ENCODE data around the gene COL25A1.

Gene COL25A1

DNA sequence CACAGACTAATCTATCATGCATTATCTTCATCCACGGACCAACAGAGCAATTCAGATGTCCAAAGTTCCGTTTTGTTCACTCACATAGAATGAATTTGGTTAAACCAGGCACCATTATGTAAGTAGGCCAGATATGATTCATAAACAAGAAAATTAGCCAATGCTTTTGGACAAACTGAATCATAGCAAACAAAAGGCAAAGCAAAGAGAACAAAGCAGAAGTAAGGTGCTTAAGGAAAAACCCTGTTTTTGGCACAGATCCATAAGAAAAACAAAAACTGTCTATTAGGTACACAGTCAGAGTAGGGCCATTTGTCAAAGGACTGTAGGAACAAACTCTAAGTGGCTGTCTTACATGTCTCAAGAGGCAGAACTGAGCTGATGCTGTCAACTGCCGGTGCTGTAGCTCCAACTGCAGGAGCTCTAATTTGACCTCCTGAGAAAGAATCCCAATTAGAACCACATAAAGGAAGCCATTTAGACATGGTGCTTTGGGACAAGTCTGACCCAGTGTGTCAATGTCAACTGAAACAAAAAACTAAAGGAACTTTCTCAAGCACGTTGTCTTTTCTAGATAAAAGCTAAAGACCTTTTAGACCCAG is 146.7 kb downstream of the COL25A1 start:
- peak; percentile 5 for DNase-seq (ENCODE audit: low read depth, low spot score)
- in situ Hi-C loops (cut with HindIII; ENCODE audit: low sequenced_read_pairs): no loop called here
- TF ChIP-seq, protein P1, sequence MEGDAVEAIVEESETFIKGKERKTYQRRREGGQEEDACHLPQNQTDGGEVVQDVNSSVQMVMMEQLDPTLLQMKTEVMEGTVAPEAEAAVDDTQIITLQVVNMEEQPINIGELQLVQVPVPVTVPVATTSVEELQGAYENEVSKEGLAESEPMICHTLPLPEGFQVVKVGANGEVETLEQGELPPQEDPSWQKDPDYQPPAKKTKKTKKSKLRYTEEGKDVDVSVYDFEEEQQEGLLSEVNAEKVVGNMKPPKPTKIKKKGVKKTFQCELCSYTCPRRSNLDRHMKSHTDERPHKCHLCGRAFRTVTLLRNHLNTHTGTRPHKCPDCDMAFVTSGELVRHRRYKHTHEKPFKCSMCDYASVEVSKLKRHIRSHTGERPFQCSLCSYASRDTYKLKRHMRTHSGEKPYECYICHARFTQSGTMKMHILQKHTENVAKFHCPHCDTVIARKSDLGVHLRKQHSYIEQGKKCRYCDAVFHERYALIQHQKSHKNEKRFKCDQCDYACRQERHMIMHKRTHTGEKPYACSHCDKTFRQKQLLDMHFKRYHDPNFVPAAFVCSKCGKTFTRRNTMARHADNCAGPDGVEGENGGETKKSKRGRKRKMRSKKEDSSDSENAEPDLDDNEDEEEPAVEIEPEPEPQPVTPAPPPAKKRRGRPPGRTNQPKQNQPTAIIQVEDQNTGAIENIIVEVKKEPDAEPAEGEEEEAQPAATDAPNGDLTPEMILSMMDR (IDR thresholded peaks at IDR 0.05; ENCODE audit: low read depth, low read length): no peak
- no peak overlapping the region for H3K4me3 ChIP-seq (ENCODE audit: low read depth, low read length)

DNA sequence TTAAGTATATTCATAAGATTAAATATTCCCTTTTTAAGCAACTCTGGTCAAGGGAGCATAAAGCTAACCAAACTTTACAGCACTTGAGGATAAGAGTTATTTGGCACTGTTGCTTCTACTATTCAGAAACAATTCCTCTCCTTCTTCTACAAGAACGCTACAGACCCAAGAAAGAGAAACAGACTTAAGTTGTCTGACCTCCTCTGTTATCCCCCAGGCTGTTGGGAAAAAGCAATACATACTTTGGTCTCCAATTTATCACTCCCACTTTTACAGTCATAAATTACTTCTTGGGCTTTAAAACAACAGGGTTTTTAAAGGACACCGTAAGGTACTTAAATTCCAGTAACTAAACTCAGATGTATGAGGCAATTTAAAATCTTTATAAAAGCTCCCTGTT is 147.4 kb downstream of the COL25A1 start:
- no peak for DNase-seq (ENCODE audit: low read depth, low spot score)
- no peak overlapping the region for H3K4me3 ChIP-seq (ENCODE audit: low read depth, low read length)
- in situ Hi-C loops (cut with HindIII; ENCODE audit: low sequenced_read_pairs): no loop called here
- TF ChIP-seq, protein P1 (IDR thresholded peaks at IDR 0.05; ENCODE audit: low read depth, low read length): no peak

DNA sequence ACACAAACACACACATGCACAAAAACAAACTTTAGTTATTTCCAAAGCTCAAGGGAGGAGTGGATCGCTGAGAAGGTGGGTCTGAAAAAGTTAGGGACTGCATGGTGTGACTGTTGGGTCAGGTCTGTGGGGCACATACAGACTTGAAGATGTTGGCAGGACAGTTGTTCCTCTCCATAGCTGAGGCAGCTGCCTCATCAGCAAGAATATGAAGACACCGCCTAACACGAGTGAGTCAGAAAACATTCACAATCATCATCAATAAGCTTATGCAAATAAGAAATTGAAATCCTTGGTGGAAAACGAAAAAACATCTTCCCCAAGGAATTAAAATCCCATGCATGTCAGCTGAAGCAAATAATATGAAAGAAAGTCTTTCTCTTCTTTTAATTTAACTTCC is 148.0 kb downstream of the COL25A1 start:
- H3K4me3 ChIP-seq (ENCODE audit: low read depth, low read length): no peak overlapping the region
- no peak for DNase-seq (ENCODE audit: low read depth, low spot score)
- in situ Hi-C loops (cut with HindIII; ENCODE audit: low sequenced_read_pairs): no loop called here
- TF ChIP-seq, protein P1 (IDR thresholded peaks at IDR 0.05; ENCODE audit: low read depth, low read length): no peak

DNA sequence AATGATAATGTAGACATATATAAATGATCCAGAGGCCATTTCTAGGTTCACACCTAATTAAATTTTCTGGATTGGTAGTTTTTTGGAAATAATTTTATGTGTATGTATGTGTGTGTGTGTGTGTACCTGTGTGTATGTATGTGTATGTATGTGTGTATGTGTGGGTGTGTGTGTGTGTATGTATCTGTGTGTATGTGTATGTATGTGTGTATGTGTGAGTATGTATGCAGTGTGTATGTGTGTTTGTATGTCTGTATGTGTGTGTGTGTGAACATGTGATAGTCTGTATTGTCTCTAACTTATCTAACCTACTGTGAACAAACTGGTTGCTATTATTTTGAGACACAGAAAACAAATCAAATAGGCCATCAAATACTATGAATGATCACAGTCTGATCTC is 152.6 kb downstream of the COL25A1 start:
- no peak overlapping the region for H3K4me3 ChIP-seq (ENCODE audit: low read depth, low read length)
- DNase-seq (ENCODE audit: low read depth, low spot score): no peak
- in situ Hi-C loops (cut with HindIII; ENCODE audit: low sequenced_read_pairs): no loop called here
- TF ChIP-seq, protein P1 (IDR thresholded peaks at IDR 0.05; ENCODE audit: low read depth, low read length): no peak

DNA sequence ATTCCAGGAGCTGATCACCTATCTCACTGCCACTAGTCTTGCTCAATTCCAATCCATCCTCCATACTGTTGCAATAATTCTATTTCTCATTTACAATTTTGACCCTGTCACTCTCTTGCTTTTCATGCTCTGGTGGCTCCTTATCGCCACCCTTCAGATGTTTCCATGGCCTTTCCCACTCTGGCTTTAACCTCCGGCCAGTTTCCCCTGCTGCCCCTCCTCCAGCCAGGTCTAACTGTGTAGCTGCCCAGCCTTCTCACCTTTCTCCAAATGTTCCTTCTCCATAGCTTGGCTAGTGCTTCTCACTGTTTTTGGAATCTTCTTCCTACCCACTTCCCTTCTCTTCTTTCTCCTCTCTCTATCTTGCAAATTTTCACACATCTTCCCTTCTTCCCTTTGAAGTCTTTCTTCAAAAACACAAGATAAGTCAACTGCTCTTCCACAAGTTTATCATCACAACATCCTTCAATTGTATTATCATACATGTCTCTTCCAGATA is 153.8 kb downstream of the COL25A1 start:
- TF ChIP-seq, protein P1 (IDR thresholded peaks at IDR 0.05; ENCODE audit: low read depth, low read length): no peak
- DNase-seq (ENCODE audit: low read depth, low spot score): no peak
- no peak overlapping the region for H3K4me3 ChIP-seq (ENCODE audit: low read depth, low read length)
- in situ Hi-C loops (cut with HindIII; ENCODE audit: low sequenced_read_pairs): no loop called here

DNA sequence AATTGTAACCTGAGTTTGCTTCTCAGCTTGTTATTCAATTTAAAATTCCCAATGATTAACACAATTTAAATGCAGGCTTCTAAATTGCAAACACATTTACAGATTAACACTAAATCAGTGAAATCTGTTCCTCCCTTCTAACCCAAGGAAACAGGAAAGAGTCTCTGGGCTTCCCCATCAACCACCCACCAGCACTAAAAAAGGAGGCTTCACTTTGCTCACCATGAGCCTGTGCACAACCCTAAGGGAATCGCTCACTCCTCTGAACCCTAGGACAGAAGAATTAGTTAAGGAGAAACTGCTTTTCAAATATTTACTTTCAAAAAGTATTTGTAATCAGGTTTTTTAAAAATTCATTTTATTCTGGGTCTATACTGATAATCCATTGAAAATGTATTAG is 155.3 kb downstream of the COL25A1 start:
- in situ Hi-C loops (cut with HindIII; ENCODE audit: low sequenced_read_pairs): no loop called here
- TF ChIP-seq, protein P1 (IDR thresholded peaks at IDR 0.05; ENCODE audit: low read depth, low read length): no peak
- no peak overlapping the region for H3K4me3 ChIP-seq (ENCODE audit: low read depth, low read length)
- DNase-seq (ENCODE audit: low read depth, low spot score): no peak
